H1 (cell line): Measurements from ENCODE around the gene AOPEP. TPM values are rescaled to one million over a fixed set of nuclear protein-coding genes. Genes with fewer than 3 reads are reported as not detected.

Source experiments
- CHD7 ChIP-seq: fragments of 300-600 bp; sonication (generic); IDR thresholded peaks from 2 replicates; pipeline ENCODE4 v1.7.1; 2012; ENCODE audit warnings: low read length, moderate library complexity, mild to moderate bottlenecking, inconsistent platforms; ENCODE audit not compliant: insufficient replicate concordance
- SIN3A ChIP-seq, 2 experiments: IDR thresholded peaks in 1 of 2; conservative IDR thresholded peaks in 1 of 2; 2 replicates each; pipeline ENCODE4 v1.6.1; 2011 to 2012; ENCODE audit warnings: low read length in 2 of 2, improper control_type of control experiment in 1 of 2, low read depth in 1 of 2, mild to moderate bottlenecking in 1 of 2
- polyA plus RNA-seq, 7 experiments: library from polyadenylated mRNA; depleted of rRNA in 3 of 7; stranded (reverse) in 5 of 7; unstranded in 2 of 7; fragments of >200 nt in 5 of 7; fragments of 200-250 nt in 2 of 7; gene quantifications; 1 replicate in 5 of 7; 2 replicates in 1 of 7; 4 replicates in 1 of 7; pipeline versions ENCODE4 v1.2.1 to v1.2.3, GENCODE V29; 2011 to 2013; ENCODE audit warnings: missing spikeins in 2 of 7, mixed read lengths in 2 of 7
- total RNA-seq: library from RNA; stranded (reverse); fragmentation: NEBNext Ultra II Directional; extraction: Animal tissue kit (Norgen Biotek cat#: 25700); gene quantifications from 2 replicates; pipeline ENCODE4 v1.2.1, GENCODE V29; 2021
- TF ChIP-seq, protein P1 (sequence below), 3 experiments: IDR thresholded peaks; 1 replicate in 2 of 3; 2 replicates in 1 of 3; pipeline versions ENCODE4 v1.5.1 to v1.6.1; 2011; ENCODE audit warnings: low read length in 3 of 3, mild to moderate bottlenecking in 3 of 3, inconsistent platforms in 2 of 3, low read depth in 1 of 3, moderate library complexity in 1 of 3; ENCODE audit not compliant: insufficient read depth in 1 of 3; ENCODE audit errors: control extremely low read depth in 1 of 3

AOPEP gene
- total and polyA plus RNA-seq, 2 of the 8 experiments (the other 6 are each of a cell fraction or from before 2014, with no cell fraction given): 6.1 to 14.3 TPM

- TF ChIP-seq CHD7: no peak
- no peak for TF ChIP-seq SIN3A (conservative IDR thresholded peaks at IDR 0.05 in 1 of 2, IDR thresholded peaks at IDR 0.05 in 1 of 2; ENCODE audit: low read depth in 1 of 2, low read length in 2 of 2)
- TF ChIP-seq, protein P1, sequence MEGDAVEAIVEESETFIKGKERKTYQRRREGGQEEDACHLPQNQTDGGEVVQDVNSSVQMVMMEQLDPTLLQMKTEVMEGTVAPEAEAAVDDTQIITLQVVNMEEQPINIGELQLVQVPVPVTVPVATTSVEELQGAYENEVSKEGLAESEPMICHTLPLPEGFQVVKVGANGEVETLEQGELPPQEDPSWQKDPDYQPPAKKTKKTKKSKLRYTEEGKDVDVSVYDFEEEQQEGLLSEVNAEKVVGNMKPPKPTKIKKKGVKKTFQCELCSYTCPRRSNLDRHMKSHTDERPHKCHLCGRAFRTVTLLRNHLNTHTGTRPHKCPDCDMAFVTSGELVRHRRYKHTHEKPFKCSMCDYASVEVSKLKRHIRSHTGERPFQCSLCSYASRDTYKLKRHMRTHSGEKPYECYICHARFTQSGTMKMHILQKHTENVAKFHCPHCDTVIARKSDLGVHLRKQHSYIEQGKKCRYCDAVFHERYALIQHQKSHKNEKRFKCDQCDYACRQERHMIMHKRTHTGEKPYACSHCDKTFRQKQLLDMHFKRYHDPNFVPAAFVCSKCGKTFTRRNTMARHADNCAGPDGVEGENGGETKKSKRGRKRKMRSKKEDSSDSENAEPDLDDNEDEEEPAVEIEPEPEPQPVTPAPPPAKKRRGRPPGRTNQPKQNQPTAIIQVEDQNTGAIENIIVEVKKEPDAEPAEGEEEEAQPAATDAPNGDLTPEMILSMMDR (IDR thresholded peaks at IDR 0.05; ENCODE audit: control extremely low read depth in 1 of 3, insufficient read depth in 1 of 3, low read depth in 1 of 3, low read length in 3 of 3): no peak
These were observed 116.6 kb downstream of the AOPEP start (continued) for GRCh38 chr9:94843134-94843533.
